Measurements from ENCODE around the gene LAMA2. TPM values are rescaled to one million over a fixed set of nuclear protein-coding genes. Genes with fewer than 3 reads are reported as not detected.

LAMA2 gene
- total and polyA plus RNA-seq, 2 of the 8 experiments (the other 6 are each of a cell fraction or from before 2014, with no cell fraction given) = 1.3 to 3.8 TPM

GRCh38 chr6:129110690-129111343 is 227.9 kb downstream of the LAMA2 start:
- FAIRE-seq = no peak

More at GRCh38 chr6:129110690-129111343, 227.9 kb downstream of the LAMA2 start:
- Histone ChIP-seq H2BK15ac (ENCODE audit: low read length) (no peak overlapping the region), H3K4me3 (ENCODE audit: extremely low read depth in 1 of 4, insufficient read depth in 2 of 4, low read depth in 3 of 4, low read length in 4 of 4) (no peak overlapping the region), H2BK20ac (ENCODE audit: low read length) (no peak overlapping the region), H3K9me3 (ENCODE audit: insufficient read depth in 2 of 2, low read depth in 1 of 2, low read length in 1 of 2) (no peaks in the 10 kb centered on the region), H4K20me1 (replicated peaks in 1 of 2; ENCODE audit: control insufficient read depth in 1 of 2, insufficient read depth in 2 of 2, low read length in 2 of 2) (no peaks in the 10 kb centered on the region), H3K23ac (ENCODE audit: insufficient read length) (no peak overlapping the region), H3K14ac (ENCODE audit: insufficient read length) (no peak overlapping the region), H3K56ac (replicated peaks; ENCODE audit: insufficient read length, low read depth, low read length) (no peak overlapping the region), H4K8ac (ENCODE audit: extremely low read depth, insufficient read depth, low read length) (no peak overlapping the region), H4K5ac (ENCODE audit: insufficient read length, low read depth, low read length) (no peak overlapping the region), H3K36me3 (ENCODE audit: control insufficient read depth in 2 of 4, insufficient read depth in 4 of 4, low read length in 3 of 4) (no peaks in the 10 kb centered on the region), H3K4me2 (ENCODE audit: insufficient read depth in 1 of 2, low read depth in 2 of 2, low read length in 2 of 2) (no peak overlapping the region), H2AFZ (ENCODE audit: low read length) (no peak overlapping the region), H2BK12ac (ENCODE audit: low read depth, low read length) (no peak overlapping the region), H3K18ac (ENCODE audit: extremely low read depth, low read length) (no peak overlapping the region), H2BK120ac (replicated peaks; ENCODE audit: low read depth, low read length) (no peak overlapping the region), H3K27me3 (replicated peaks in 1 of 4; ENCODE audit: control insufficient read depth in 3 of 4, extremely low read depth in 1 of 4, insufficient read depth in 3 of 4, low read length in 3 of 4) (peaks cover 0 to 2% (median 0%) of the 10 kb centered on the region in 4 experiments; a peak in 1 of 7 replicates), H3K4ac (replicated peaks; ENCODE audit: insufficient read length, low read depth, low read length) (no peak overlapping the region), H2AK5ac (ENCODE audit: low read depth, low read length) (no peak overlapping the region), H3K27ac (ENCODE audit: low read depth, low read length) (no peak overlapping the region), H4K91ac (replicated peaks; ENCODE audit: insufficient read length, low read length) (no peak overlapping the region), H3K79me1 (ENCODE audit: low read depth, low read length) (no peaks in the 10 kb centered on the region), H3K23me2 (ENCODE audit: low read depth, low read length) (no peaks in the 10 kb centered on the region; the same call in 1 of the 2 replicates), H3K4me1 (replicated peaks in 1 of 4; ENCODE audit: control insufficient read depth in 3 of 4, insufficient read depth in 4 of 4, low read length in 3 of 4) (peaks cover 0 to 2% (median 0%) of the 10 kb centered on the region in 4 experiments; a peak in 1 of 7 replicates), H2BK5ac (ENCODE audit: low read depth, low read length) (no peak overlapping the region), H3K79me2 (ENCODE audit: control insufficient read depth in 1 of 2, insufficient read depth in 2 of 2, low read length in 2 of 2) (no peaks in the 10 kb centered on the region), H3K9ac (replicated peaks in 1 of 4; ENCODE audit: extremely low read depth in 1 of 4, low read depth in 3 of 4, low read length in 3 of 4) (no peak overlapping the region)
- WGBS, 2 experiments (ENCODE audit: extremely low coverage in 1 of 2, insufficient coverage in 1 of 2, insufficient read length in 1 of 2, insufficient replicate concordance in 2 of 2, low coverage in 1 of 2, low lambda C conversion rate in 2 of 2, missing lambda C conversion rate in 1 of 2) = 96% methylated on average over 1 of the region's 1 CpG; no CpG with 5 or more reads in 1 of the 2 experiments
- no peak for DNase-seq (ENCODE audit: low read depth in 1 of 2, low spot score in 2 of 2)
- POLR2A ChIA-PET (ENCODE audit: partially characterized antibody) = no interaction called here
- CTCF ChIA-PET (ENCODE audit: partially characterized antibody) = no interaction called here
- TF ChIP-seq NANOG (IDR thresholded peaks at IDR 0.05; ENCODE audit: insufficient read depth, low read depth, low read length, poor library complexity, severe bottlenecking) = no peak
